H7 (cell line): Measurements from ENCODE around the gene ARHGAP33. TPM values are rescaled to one million over a fixed set of nuclear protein-coding genes. Genes with fewer than 3 reads are reported as not detected.
"Not testable (repeated sequence)": the region's sequence is repeated elsewhere in the genome, so short reads cannot be mapped to it uniquely, and the experiment has no call there.

Experiments used
- DNase-seq: peaks from one replicate; pipeline ENCODE4 v3.0.0; 2012
- H3K27me3 ChIP-seq: 2 replicates; pipeline ENCODE4 v1.6.0; 2011; ENCODE audit warnings: mild to moderate bottlenecking, low read length; ENCODE audit not compliant: control insufficient read depth, insufficient read depth
- H3K36me3 ChIP-seq: replicated peaks from 2 replicates; pipeline ENCODE4 v1.5.1; 2011; ENCODE audit warnings: low read length; ENCODE audit not compliant: control insufficient read depth, insufficient read depth
- H3K4me3 ChIP-seq: 2 replicates; pipeline ENCODE4 v1.5.1; 2011; ENCODE audit warnings: low read depth, mild to moderate bottlenecking, control low read depth, low read length, moderate library complexity; ENCODE audit not compliant: insufficient read depth
- total RNA-seq: library from RNA; depleted of rRNA; stranded (reverse); fragments of >200 nt; shearing (Covaris generic); gene quantifications from 2 replicates; pipeline ENCODE4 v1.2.3, GENCODE V29; 2014

Gene ARHGAP33
- total RNA-seq, 1 experiment from 2014 or later, result 3.7 TPM

- DNase-seq, result peak; percentile 74
- Histone ChIP-seq H3K4me3 (peak overlapping the region; percentile 47), H3K27me3 (peaks cover 13% of the 10 kb centered on the region), H3K36me3 (peaks cover 5% of the 10 kb centered on the region)
These were observed 18.1 kb upstream of the ARHGAP33 start for GRCh38 chr19:35757231-35757748.

- peak; percentile 99 for DNase-seq
- peaks cover 8% of the 10 kb centered on the region for H3K36me3 ChIP-seq
- H3K4me3 ChIP-seq, result peak within 1 kb of the TSS; percentile 97
- peaks cover 13% of the 10 kb centered on the region for H3K27me3 ChIP-seq
These were observed 17.4 kb upstream of the ARHGAP33 start, which contains the start of gene PROSER3 for GRCh38 chr19:35757749-35758608. Gene PROSER3 (plus strand): TSS chr19:35758176. CDS start chr19:35758216, 40 bp downstream.

- peaks cover 13% of the 10 kb centered on the region for H3K27me3 ChIP-seq
- no peak overlapping the region for H3K4me3 ChIP-seq
- H3K36me3 ChIP-seq, result peaks cover 12% of the 10 kb centered on the region
- DNase-seq, result no peak
These were observed 15.7 kb upstream of the ARHGAP33 start for GRCh38 chr19:35759697-35760096.

GRCh38 chr19:35760711-35761349 lies 14.5 kb upstream of the ARHGAP33 start:
- peaks cover 12% of the 10 kb centered on the region for H3K36me3 ChIP-seq
- no peak overlapping the region for H3K4me3 ChIP-seq
- peaks cover 6% of the 10 kb centered on the region for H3K27me3 ChIP-seq
- no peak for DNase-seq

DNA sequence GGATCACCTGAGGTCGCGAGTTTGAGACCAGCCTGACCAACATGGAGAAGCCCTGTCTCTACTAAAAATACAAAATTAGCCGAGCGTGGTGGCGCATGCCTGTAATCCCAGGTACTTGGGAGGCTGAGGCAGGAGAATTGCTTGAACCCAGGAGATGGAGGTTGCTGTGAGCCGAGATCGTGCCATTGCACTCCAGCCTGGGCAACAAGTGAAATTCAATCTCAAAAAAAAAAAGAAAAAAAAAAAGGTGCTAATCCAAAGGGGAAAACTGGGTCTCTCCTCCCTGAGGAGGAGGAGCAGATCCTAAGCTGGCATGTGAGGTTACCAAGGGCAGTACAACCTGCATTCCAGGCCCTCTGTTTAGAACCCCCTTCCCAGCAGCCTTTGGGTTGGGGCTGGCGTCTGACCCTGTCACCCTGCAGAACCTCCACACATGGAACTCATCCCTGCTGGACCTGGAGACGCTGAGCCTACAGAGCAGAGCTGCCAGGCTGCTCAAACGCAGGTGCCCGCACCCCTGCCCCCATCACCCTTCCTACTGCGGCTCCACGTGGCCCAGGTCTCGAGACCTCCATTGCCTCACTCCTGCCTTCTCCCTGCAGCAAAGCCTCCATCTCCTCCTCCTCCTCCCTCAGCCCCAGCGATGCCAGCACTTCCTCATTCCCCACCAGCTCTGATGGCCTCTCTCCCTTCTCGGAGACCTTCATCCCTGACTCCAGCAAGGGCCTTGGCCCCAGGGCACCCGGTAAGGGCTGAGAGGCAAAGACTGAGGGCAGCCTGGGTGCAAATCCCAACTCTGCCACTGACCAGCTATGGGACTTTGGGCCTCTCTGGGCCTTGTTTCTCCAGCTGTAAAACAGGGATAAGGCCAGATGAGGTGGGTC lies 10.7 kb upstream of the ARHGAP33 start:
- Histone ChIP-seq H3K4me3 (no peak overlapping the region), H3K27me3 (no peaks in the 10 kb centered on the region), H3K36me3 (peaks cover 12% of the 10 kb centered on the region)
- DNase-seq, result no peak

- Histone ChIP-seq H3K4me3 (no peak overlapping the region), H3K27me3 (no peaks in the 10 kb centered on the region), H3K36me3 (peaks cover 12% of the 10 kb centered on the region)
- DNase-seq, result peak; percentile 60
These were observed 8.7 kb upstream of the ARHGAP33 start for GRCh38 chr19:35766571-35767104.

- no peaks in the 10 kb centered on the region for H3K27me3 ChIP-seq
- H3K4me3 ChIP-seq, result no peak overlapping the region
- peak; percentile 99 for DNase-seq
- H3K36me3 ChIP-seq, result peaks cover 5% of the 10 kb centered on the region
These were observed 7.9 kb upstream of the ARHGAP33 start for GRCh38 chr19:35767288-35768081.

GRCh38 chr19:35768082-35768421 lies 7.3 kb upstream of the ARHGAP33 start:
- H3K27me3 ChIP-seq, result no peaks in the 10 kb centered on the region
- no peak overlapping the region for H3K4me3 ChIP-seq
- DNase-seq, result no peak
- peaks cover 4% of the 10 kb centered on the region for H3K36me3 ChIP-seq

GRCh38 chr19:35772362-35772761 lies 3.0 kb upstream of the ARHGAP33 start:
- not testable (repeated sequence) for H3K36me3 ChIP-seq, DNase-seq, H3K4me3 ChIP-seq
- peaks cover 12% of the 10 kb centered on the region for H3K27me3 ChIP-seq

- H3K36me3 ChIP-seq, result no peaks in the 10 kb centered on the region; the same call in 1 of the 2 replicates
- peaks cover 17% of the 10 kb centered on the region for H3K27me3 ChIP-seq
- H3K4me3 ChIP-seq, result no peak overlapping the region
- DNase-seq, result no peak
These were observed 2.2 kb upstream of the ARHGAP33 start for GRCh38 chr19:35773020-35773806.

- Histone ChIP-seq H3K36me3 (no peaks in the 10 kb centered on the region), H3K27me3 (peaks cover 17% of the 10 kb centered on the region), H3K4me3 (no peak overlapping the region)
- DNase-seq, result no peak
These were observed 904 bp upstream of the ARHGAP33 start for GRCh38 chr19:35774274-35775045.

DNA sequence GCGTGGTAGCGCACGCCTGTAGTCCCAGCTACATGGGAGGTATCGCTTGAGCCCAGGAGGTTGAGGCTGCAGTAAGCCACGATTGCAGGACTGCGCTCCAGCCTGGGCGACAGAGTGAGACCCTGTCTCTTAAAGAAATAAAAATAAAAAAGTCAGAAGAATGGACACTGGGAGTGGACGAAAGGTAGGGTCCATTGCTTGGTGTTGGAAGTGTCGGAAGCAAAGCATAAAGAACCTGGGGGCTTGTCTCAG lies 392 bp upstream of the ARHGAP33 start:
- Histone ChIP-seq H3K36me3 (no peaks in the 10 kb centered on the region), H3K4me3 (no peak overlapping the region), H3K27me3 (peaks cover 17% of the 10 kb centered on the region)
- DNase-seq, result no peak
